Gastroesophageal sphincter (tissue), 2 donors: ENCODE data around the gene STAM2.

Experiments
- EP300 ChIP-seq: sonication (generic); formaldehyde crosslinking; IDR thresholded peaks from one replicate; pipeline ENCODE4 v1.6.1; 2017; ENCODE audit warnings: antibody characterized with exemption, mild to moderate bottlenecking
- POLR2A ChIP-seq, 2 donors: fragments of 450-650 bp; IDR thresholded peaks; one replicate each; pipeline ENCODE4 v1.6.1; 2017; ENCODE audit warnings: antibody characterized with exemption in 2 of 2, mild to moderate bottlenecking in 2 of 2, moderate library complexity in 1 of 2

DNA sequence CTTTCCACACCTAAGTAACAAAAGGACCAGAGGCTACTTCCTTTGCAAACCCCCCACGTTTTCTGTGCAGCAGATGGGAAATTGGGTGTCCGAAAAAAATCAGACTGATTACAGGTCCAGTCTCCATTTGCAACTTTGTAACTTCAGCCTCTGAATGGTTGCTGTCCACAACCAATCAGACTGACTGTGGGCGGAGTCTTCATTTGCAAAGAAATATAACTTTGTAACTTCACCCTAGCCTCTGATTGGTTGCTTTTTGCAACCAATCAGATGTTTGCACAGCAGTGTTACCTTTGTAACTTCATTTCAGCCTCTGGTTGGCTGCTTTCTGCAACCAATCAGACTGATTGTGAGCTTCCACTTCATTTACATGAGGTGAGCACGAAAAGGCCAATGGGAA, 48.9 kb downstream of the STAM2 start:
- TF ChIP-seq EP300 (no peak), POLR2A (IDR thresholded peaks at IDR 0.05) (no peak)
